Measurements from ENCODE around the gene PTPRE. TPM values are rescaled to one million over a fixed set of nuclear protein-coding genes. Genes with fewer than 3 reads are reported as not detected.

PTPRE gene
- total RNA-seq, 1 experiment from 2014 or later: 11.6 TPM

GRCh38 chr10:128109707-128110106, 202.8 kb downstream of the PTPRE start:
- H3K36me3 ChIP-seq (ENCODE audit: insufficient read depth, low read length, poor library complexity, severe bottlenecking): peaks cover 100% of the 10 kb centered on the region
- TF ChIP-seq EZH2 (IDR thresholded peaks at IDR 0.05; ENCODE audit: borderline replicate concordance, low read depth, low read length, poor library complexity, severe bottlenecking): no peak
- TF ChIP-seq CTCF (conservative IDR thresholded peaks at IDR 0.05; ENCODE audit: low read depth, low read length): no peak
- BruUV-seq (replicated peaks): no TSS peak
- intact Hi-C loops (cut with micrococcal nuclease; ENCODE audit: unreplicated experiment): no loop called here
- no peak overlapping the region for H3K27ac ChIP-seq (ENCODE audit: low read depth, low read length, poor library complexity, severe bottlenecking)
- no peak for DNase-seq (ENCODE audit: low spot score)
- no peaks in the 10 kb centered on the region for H3K27me3 ChIP-seq (replicated peaks; ENCODE audit: insufficient read depth, low read depth, low read length, poor library complexity)
- POLR2A ChIA-PET (ENCODE audit: low non-redundant PET): no interaction called here
- CTCF ChIA-PET: no interaction called here
- H3K9me3 ChIP-seq (ENCODE audit: low read depth, low read length, poor library complexity, severe bottlenecking): no peaks in the 10 kb centered on the region
- no peaks in the 10 kb centered on the region for H3K4me1 ChIP-seq (ENCODE audit: insufficient read depth, low read length, poor library complexity, severe bottlenecking)
- no peak overlapping the region for H3K4me3 ChIP-seq (ENCODE audit: low read depth, low read length, poor library complexity, severe bottlenecking)

GRCh38 chr10:128110339-128110738, 203.4 kb downstream of the PTPRE start:
- no peak for TF ChIP-seq EZH2 (IDR thresholded peaks at IDR 0.05; ENCODE audit: borderline replicate concordance, low read depth, low read length, poor library complexity, severe bottlenecking)
- no peak for DNase-seq (ENCODE audit: low spot score)
- no peak overlapping the region for H3K27ac ChIP-seq (ENCODE audit: low read depth, low read length, poor library complexity, severe bottlenecking)
- no peaks in the 10 kb centered on the region for H3K27me3 ChIP-seq (replicated peaks; ENCODE audit: insufficient read depth, low read depth, low read length, poor library complexity)
- no peak overlapping the region for H3K4me3 ChIP-seq (ENCODE audit: low read depth, low read length, poor library complexity, severe bottlenecking)
- H3K36me3 ChIP-seq (ENCODE audit: insufficient read depth, low read length, poor library complexity, severe bottlenecking): peaks cover 100% of the 10 kb centered on the region
- BruUV-seq (replicated peaks): no TSS peak
- intact Hi-C loops (cut with micrococcal nuclease; ENCODE audit: unreplicated experiment): no loop called here
- ChIA-PET POLR2A (ENCODE audit: low non-redundant PET) (no interaction called here), CTCF (no interaction called here)
- H3K4me1 ChIP-seq (ENCODE audit: insufficient read depth, low read length, poor library complexity, severe bottlenecking): no peaks in the 10 kb centered on the region
- H3K9me3 ChIP-seq (ENCODE audit: low read depth, low read length, poor library complexity, severe bottlenecking): no peaks in the 10 kb centered on the region

- POLR2A ChIA-PET (ENCODE audit: low non-redundant PET): no interaction called here
- BruUV-seq (replicated peaks): TSS peak; percentile 5
- intact Hi-C loops (cut with micrococcal nuclease; ENCODE audit: unreplicated experiment): no loop called here
- Histone ChIP-seq H3K9me3 (ENCODE audit: low read depth, low read length, poor library complexity, severe bottlenecking) (no peaks in the 10 kb centered on the region), H3K27me3 (replicated peaks; ENCODE audit: insufficient read depth, low read depth, low read length, poor library complexity) (no peaks in the 10 kb centered on the region), H3K4me1 (ENCODE audit: insufficient read depth, low read length, poor library complexity, severe bottlenecking) (no peaks in the 10 kb centered on the region), H3K4me3 (ENCODE audit: low read depth, low read length, poor library complexity, severe bottlenecking) (no peak overlapping the region), H3K36me3 (ENCODE audit: insufficient read depth, low read length, poor library complexity, severe bottlenecking) (peaks cover 100% of the 10 kb centered on the region), H3K27ac (ENCODE audit: low read depth, low read length, poor library complexity, severe bottlenecking) (no peak overlapping the region)
- CTCF ChIA-PET: no interaction called here
- no peak for TF ChIP-seq CTCF (conservative IDR thresholded peaks at IDR 0.05; ENCODE audit: low read depth, low read length)
- TF ChIP-seq EZH2 (IDR thresholded peaks at IDR 0.05; ENCODE audit: borderline replicate concordance, low read depth, low read length, poor library complexity, severe bottlenecking): no peak
- DNase-seq (ENCODE audit: low spot score): no peak
These were observed 204.8 kb downstream of the PTPRE start for GRCh38 chr10:128111696-128112095.

GRCh38 chr10:128113026-128113425, 206.1 kb downstream of the PTPRE start:
- ChIA-PET POLR2A (ENCODE audit: low non-redundant PET) (no interaction called here), CTCF (no interaction called here)
- no TSS peak for BruUV-seq (replicated peaks)
- Histone ChIP-seq H3K9me3 (ENCODE audit: low read depth, low read length, poor library complexity, severe bottlenecking) (no peaks in the 10 kb centered on the region), H3K27me3 (replicated peaks; ENCODE audit: insufficient read depth, low read depth, low read length, poor library complexity) (no peaks in the 10 kb centered on the region), H3K4me3 (ENCODE audit: low read depth, low read length, poor library complexity, severe bottlenecking) (no peak overlapping the region), H3K36me3 (ENCODE audit: insufficient read depth, low read length, poor library complexity, severe bottlenecking) (peaks cover 100% of the 10 kb centered on the region), H3K4me1 (ENCODE audit: insufficient read depth, low read length, poor library complexity, severe bottlenecking) (no peaks in the 10 kb centered on the region), H3K27ac (ENCODE audit: low read depth, low read length, poor library complexity, severe bottlenecking) (no peak overlapping the region)
- intact Hi-C loops (cut with micrococcal nuclease; ENCODE audit: unreplicated experiment): no loop called here
- no peak for TF ChIP-seq EZH2 (IDR thresholded peaks at IDR 0.05; ENCODE audit: borderline replicate concordance, low read depth, low read length, poor library complexity, severe bottlenecking)
- no peak for TF ChIP-seq CTCF (conservative IDR thresholded peaks at IDR 0.05; ENCODE audit: low read depth, low read length)
- DNase-seq (ENCODE audit: low spot score): no peak

Data from A673 (cell line).